Measurements from ENCODE around the gene EEF1A2.

DNA sequence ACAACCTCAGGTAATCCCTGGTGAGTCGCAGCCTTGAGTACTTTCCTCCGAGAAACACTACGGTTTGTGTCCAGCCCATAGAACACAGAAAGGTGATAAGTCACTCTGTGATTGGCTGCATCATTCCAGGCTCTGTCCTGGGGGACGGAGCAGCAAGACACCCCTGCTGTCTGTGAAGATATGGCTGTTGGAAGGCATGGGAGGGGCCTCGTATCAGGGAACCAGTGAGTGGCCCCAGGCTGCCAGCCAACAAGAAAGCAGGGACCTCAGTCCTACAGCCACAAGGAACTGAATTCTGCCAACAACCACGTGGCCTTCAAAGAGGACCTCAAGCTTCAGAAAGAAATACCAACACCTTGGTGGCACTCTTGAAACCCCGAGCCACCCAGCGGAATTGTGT lies 6.4 kb upstream of the EEF1A2 start:
- no peak for TF ChIP-seq POLR2A (IDR thresholded peaks at IDR 0.05; ENCODE audit: low read depth, low read length)
- TF ChIP-seq, protein P1, sequence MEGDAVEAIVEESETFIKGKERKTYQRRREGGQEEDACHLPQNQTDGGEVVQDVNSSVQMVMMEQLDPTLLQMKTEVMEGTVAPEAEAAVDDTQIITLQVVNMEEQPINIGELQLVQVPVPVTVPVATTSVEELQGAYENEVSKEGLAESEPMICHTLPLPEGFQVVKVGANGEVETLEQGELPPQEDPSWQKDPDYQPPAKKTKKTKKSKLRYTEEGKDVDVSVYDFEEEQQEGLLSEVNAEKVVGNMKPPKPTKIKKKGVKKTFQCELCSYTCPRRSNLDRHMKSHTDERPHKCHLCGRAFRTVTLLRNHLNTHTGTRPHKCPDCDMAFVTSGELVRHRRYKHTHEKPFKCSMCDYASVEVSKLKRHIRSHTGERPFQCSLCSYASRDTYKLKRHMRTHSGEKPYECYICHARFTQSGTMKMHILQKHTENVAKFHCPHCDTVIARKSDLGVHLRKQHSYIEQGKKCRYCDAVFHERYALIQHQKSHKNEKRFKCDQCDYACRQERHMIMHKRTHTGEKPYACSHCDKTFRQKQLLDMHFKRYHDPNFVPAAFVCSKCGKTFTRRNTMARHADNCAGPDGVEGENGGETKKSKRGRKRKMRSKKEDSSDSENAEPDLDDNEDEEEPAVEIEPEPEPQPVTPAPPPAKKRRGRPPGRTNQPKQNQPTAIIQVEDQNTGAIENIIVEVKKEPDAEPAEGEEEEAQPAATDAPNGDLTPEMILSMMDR (IDR thresholded peaks at IDR 0.05; ENCODE audit: extremely low read depth in 1 of 2, insufficient read depth in 1 of 2, low read depth in 1 of 2, low read length in 2 of 2), result no peak

Measured in endothelial cell of umbilical vein (primary cell).